Fibroblast of skin of right quadriceps (primary cell): ENCODE data around the gene CUX1.
A peak's percentile ranks its signal among the peaks of the same experiment; 100 is the strongest.
"Not testable (repeated sequence)": the region's sequence is repeated elsewhere in the genome, so short reads cannot be mapped to it uniquely, and the experiment has no call there.

Source experiments
- DNase-seq: peaks from one replicate; pipeline ENCODE4 v3.0.0-alpha.2; 2013

CUX1 gene

GRCh38 chr7:101919363-101920115 lies 102.1 kb downstream of the CUX1 start:
- no peak for DNase-seq

GRCh38 chr7:101921061-101921460 lies 103.6 kb downstream of the CUX1 start:
- no peak for DNase-seq

GRCh38 chr7:101921546-101922489 lies 104.4 kb downstream of the CUX1 start:
- DNase-seq, result peak; percentile 29

GRCh38 chr7:101922631-101923601 lies 105.5 kb downstream of the CUX1 start:
- DNase-seq, result peak; percentile 68

GRCh38 chr7:101923602-101923985 lies 106.2 kb downstream of the CUX1 start:
- DNase-seq, result no peak

GRCh38 chr7:101924171-101924570 lies 106.7 kb downstream of the CUX1 start:
- DNase-seq, result peak; percentile 86

- no peak for DNase-seq
These were observed 108.8 kb downstream of the CUX1 start for GRCh38 chr7:101926265-101926664.

GRCh38 chr7:101927389-101927788 lies 110.0 kb downstream of the CUX1 start:
- no peak for DNase-seq

GRCh38 chr7:101927802-101928201 lies 110.4 kb downstream of the CUX1 start:
- DNase-seq, result no peak

- DNase-seq, result no peak
These were observed 111.8 kb downstream of the CUX1 start for GRCh38 chr7:101929256-101929655.

GRCh38 chr7:101929911-101930310 lies 112.5 kb downstream of the CUX1 start:
- DNase-seq, result not testable (repeated sequence)

- no peak for DNase-seq
These were observed 114.7 kb downstream of the CUX1 start for GRCh38 chr7:101932083-101932482.

GRCh38 chr7:101933028-101933427 lies 115.6 kb downstream of the CUX1 start:
- no peak for DNase-seq

GRCh38 chr7:101933688-101934121 lies 116.3 kb downstream of the CUX1 start:
- no peak for DNase-seq

- DNase-seq, result no peak
These were observed 117.2 kb downstream of the CUX1 start for GRCh38 chr7:101934618-101935017.

- DNase-seq, result no peak
These were observed 118.2 kb downstream of the CUX1 start for GRCh38 chr7:101935521-101936141.

- DNase-seq, result no peak
These were observed 118.8 kb downstream of the CUX1 start for GRCh38 chr7:101936223-101936610.

- DNase-seq, result no peak
These were observed 119.3 kb downstream of the CUX1 start for GRCh38 chr7:101936611-101937231.

GRCh38 chr7:101937717-101938514 lies 120.5 kb downstream of the CUX1 start:
- no peak for DNase-seq

GRCh38 chr7:101939136-101939695 lies 121.8 kb downstream of the CUX1 start:
- no peak for DNase-seq

GRCh38 chr7:101940151-101940550 lies 122.7 kb downstream of the CUX1 start:
- no peak for DNase-seq
